Left lung (tissue), 10 donors: ENCODE data around the gene NUP93. TPM values are rescaled to one million over a fixed set of nuclear protein-coding genes. Genes with fewer than 3 reads are reported as not detected.

ENCODE experiments used
- ATAC-seq: fragments of 200-7000 bp; cut with Tn5 transposase; one replicate; pipeline ENCODE4 v1.9.1; 2020; ENCODE audit warnings: moderate library complexity
- DNase-seq, 4 donors: peaks; one replicate each; pipeline ENCODE4 v3.0.0-alpha.2; 2013 to 2020
- H3K27ac ChIP-seq, 2 donors: fragments of 200-600 bp; sonication (generic) in 1 of 2; one replicate each; pipeline versions ENCODE4 v1.5.0 to v1.8.0; 2020 to 2021
- H3K27me3 ChIP-seq, 2 donors: fragments of 200-600 bp; sonication (generic) in 1 of 2; one replicate each; pipeline versions ENCODE4 v1.5.0 to v1.8.0; 2020 to 2021
- H3K36me3 ChIP-seq, 2 donors: fragments of 200-600 bp; sonication (generic) in 1 of 2; one replicate each; pipeline versions ENCODE4 v1.5.0 to v1.8.0; 2020 to 2021
- H3K4me1 ChIP-seq, 2 donors: fragments of 200-600 bp; one replicate each; pipeline ENCODE4 v1.8.0; 2021
- H3K4me3 ChIP-seq, 2 donors: fragments of 200-600 bp; sonication (generic) in 1 of 2; one replicate each; pipeline versions ENCODE4 v1.5.0 to v1.8.0; 2020 to 2021; ENCODE audit warnings: mild to moderate bottlenecking in 1 of 2
- H3K9me3 ChIP-seq, 2 donors: fragments of 200-600 bp; sonication (generic) in 1 of 2; one replicate each; pipeline versions ENCODE4 v1.5.0 to v1.8.0; 2020 to 2021
- intact Hi-C, 2 donors: fragments of 100-400 bp; cut with DNase I; formaldehyde crosslinking; loops; one replicate each; pipeline versions ENCODE4 v1.11.2 to v1.14.2; 2022
- polyA plus RNA-seq, 6 donors: library from polyadenylated mRNA; unstranded; fragments of 120-200 nt; gene quantifications; one replicate each; pipeline ENCODE4 v1.2.1, GENCODE V29; 2013; ENCODE audit not compliant: insufficient read length in 6 of 6
- total RNA-seq, 2 donors: library from RNA; stranded (reverse); fragmentation: NEBNext Ultra II Directional; extraction: Animal tissue kit (Norgen Biotek cat#: 25700); gene quantifications; one replicate each; pipeline ENCODE4 v1.2.1, GENCODE V29; 2021
- TF ChIP-seq, protein P1 (sequence below), 2 donors: fragments of 200-600 bp; sonication (generic) in 1 of 2; IDR thresholded peaks; one replicate each; pipeline versions ENCODE4 v1.5.0 to v1.8.0; 2021; ENCODE audit warnings: antibody characterized with exemption in 2 of 2
- donor health status: DM: no; HTN: yes; CAD: no.
- donor health status: DM: no; HTN: no; CAD: no.

NUP93 gene
- total and polyA plus RNA-seq, 8 donors: 47.1 to 75.9 (median 65.9) TPM

DNA sequence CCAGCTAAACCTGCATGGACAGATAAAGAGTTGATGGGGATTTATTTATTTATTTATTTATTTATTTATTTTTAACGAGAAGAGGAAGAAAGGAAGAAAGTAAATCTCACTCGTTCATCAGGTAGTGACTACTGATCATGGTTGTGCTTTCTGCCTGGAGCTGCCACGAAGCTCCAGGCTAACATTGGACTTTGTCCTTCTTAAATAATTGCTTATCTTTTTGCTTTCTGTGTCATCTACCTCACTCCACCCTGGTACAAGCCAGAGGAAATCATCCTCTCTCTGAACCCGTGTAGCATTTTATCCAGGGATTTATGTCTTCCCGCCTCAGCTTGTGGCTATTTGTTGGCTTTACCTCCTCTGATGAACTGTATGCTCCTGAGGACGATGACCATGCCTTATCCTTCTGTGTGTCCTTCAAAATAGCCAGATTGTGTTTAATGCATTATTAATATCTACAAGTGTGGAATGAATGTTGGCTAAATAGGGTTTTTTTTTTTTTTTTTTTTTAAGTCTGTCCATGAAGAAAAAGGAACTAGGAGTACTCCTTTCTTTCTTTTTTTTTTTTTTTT is 127.0 kb downstream of the NUP93 start:
- Histone ChIP-seq H3K27me3 (no peaks in the 10 kb centered on the region), H3K27ac (no peak overlapping the region), H3K4me1 (peaks cover 0 to 15% of the 10 kb centered on the region in 2 donors), H3K4me3 (no peak overlapping the region), H3K36me3 (no peaks in the 10 kb centered on the region), H3K9me3 (no peaks in the 10 kb centered on the region)
- intact Hi-C loops: no loop called here
- TF ChIP-seq, protein P1, sequence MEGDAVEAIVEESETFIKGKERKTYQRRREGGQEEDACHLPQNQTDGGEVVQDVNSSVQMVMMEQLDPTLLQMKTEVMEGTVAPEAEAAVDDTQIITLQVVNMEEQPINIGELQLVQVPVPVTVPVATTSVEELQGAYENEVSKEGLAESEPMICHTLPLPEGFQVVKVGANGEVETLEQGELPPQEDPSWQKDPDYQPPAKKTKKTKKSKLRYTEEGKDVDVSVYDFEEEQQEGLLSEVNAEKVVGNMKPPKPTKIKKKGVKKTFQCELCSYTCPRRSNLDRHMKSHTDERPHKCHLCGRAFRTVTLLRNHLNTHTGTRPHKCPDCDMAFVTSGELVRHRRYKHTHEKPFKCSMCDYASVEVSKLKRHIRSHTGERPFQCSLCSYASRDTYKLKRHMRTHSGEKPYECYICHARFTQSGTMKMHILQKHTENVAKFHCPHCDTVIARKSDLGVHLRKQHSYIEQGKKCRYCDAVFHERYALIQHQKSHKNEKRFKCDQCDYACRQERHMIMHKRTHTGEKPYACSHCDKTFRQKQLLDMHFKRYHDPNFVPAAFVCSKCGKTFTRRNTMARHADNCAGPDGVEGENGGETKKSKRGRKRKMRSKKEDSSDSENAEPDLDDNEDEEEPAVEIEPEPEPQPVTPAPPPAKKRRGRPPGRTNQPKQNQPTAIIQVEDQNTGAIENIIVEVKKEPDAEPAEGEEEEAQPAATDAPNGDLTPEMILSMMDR (IDR thresholded peaks at IDR 0.05): no peak
- ATAC-seq (no peak), DNase-seq (peak in 1 of 4 donors; percentile 4)

DNA sequence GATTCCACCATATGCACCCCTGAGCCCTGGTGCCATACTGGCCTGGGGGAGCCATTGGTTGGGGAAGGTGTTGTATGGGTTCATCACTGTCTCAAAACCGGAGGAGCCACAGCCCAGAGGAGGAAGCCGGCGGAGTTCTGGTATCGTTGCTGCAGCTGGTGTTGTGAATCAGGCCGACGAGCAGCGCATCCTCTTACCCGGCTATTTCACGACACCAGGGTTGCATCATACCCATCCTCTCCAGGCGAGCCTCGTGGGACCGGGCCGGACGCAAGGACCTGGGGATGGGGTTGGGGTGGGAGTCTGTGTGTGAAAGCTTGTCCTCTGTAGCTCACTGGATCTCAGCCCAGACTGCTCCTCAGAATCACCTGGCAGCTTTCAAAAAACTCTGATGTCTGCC is 128.4 kb downstream of the NUP93 start:
- Histone ChIP-seq H3K4me1 (peaks cover 0 to 22% of the 10 kb centered on the region in 2 donors), H3K27me3 (no peaks in the 10 kb centered on the region), H3K9me3 (no peaks in the 10 kb centered on the region), H3K4me3 (no peak overlapping the region), H3K27ac (no peak overlapping the region), H3K36me3 (no peaks in the 10 kb centered on the region)
- ATAC-seq (peak; percentile 30), DNase-seq (peak in 1 of 4 donors; percentile 65)
- intact Hi-C loops: no loop called here
- TF ChIP-seq, protein P1 (IDR thresholded peaks at IDR 0.05): no peak

DNA sequence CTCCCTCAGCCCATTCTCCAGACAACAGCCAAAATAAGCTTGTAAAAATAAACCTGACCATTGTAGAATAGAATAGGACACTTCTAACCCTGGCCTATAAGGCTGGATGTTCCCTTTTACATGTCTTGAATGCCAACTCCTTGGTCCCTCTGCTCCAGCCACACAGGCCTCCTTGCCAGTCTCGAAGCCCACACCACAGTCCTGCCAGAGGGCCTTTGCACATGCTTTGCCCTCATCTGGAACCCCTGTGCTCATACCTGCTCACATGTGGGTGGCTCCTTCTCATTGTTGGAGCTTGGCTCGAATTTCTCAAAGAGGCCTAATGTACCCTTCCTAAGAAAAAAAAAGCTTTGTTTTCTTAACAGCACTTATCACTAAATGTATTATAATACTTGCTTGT is 129.7 kb downstream of the NUP93 start:
- DNase-seq (peak in 1 of 4 donors; percentile 8), ATAC-seq (no peak)
- Histone ChIP-seq H3K9me3 (no peaks in the 10 kb centered on the region), H3K36me3 (no peaks in the 10 kb centered on the region), H3K27ac (no peak overlapping the region), H3K27me3 (no peaks in the 10 kb centered on the region), H3K4me3 (no peak overlapping the region), H3K4me1 (peaks cover 0 to 22% of the 10 kb centered on the region in 2 donors)
- TF ChIP-seq, protein P1 (IDR thresholded peaks at IDR 0.05): no peak
- intact Hi-C loops: no loop called here

DNA sequence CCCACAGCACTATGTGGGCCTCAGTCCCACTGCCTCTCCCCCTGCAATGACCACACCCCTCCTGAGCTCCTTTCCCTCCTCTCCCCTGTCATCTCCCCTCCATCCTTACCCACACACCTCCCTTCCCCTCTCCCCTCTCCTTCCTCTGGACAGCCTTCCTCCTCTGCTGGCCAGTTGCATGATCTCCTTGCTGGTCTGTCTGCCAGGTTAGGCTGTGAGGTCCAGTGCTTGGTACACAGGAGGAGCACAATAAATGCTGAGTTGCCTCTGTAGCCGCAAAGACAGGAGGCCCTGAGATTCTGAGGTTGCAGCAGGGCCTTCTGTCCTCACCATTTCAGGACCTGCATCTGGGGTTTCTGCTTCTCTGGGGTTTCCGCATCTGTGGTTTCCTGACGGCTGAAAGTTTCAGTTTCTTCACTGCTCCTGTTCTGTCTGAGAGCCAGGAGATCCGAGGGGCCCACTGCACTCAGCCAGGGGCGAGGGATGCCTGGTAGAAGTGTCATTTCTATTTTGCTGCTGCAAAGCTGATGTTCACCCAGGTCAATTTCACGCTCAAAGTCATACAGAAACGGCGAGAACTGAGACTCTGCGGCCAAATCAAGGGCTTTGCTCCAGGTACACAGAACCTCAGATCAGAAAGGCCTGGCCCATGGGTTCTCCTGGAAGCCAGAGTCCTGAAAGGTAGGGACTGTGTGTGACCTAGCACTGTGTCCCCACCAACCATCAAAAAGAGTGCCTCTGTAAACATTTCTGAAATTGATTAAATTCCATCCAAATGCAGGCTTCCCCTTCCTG is 130.5 kb downstream of the NUP93 start:
- intact Hi-C loops: no loop called here
- no peak overlapping the region for H3K4me3 ChIP-seq
- H3K27ac ChIP-seq: no peak overlapping the region
- ATAC-seq: peak; percentile 26
- DNase-seq: peak in 1 of 4 donors; percentile 18
- no peaks in the 10 kb centered on the region for H3K27me3 ChIP-seq
- peaks cover 0 to 22% of the 10 kb centered on the region in 2 donors for H3K4me1 ChIP-seq
- no peaks in the 10 kb centered on the region for H3K36me3 ChIP-seq
- no peaks in the 10 kb centered on the region for H3K9me3 ChIP-seq
- TF ChIP-seq, protein P1 (IDR thresholded peaks at IDR 0.05): no peak

DNA sequence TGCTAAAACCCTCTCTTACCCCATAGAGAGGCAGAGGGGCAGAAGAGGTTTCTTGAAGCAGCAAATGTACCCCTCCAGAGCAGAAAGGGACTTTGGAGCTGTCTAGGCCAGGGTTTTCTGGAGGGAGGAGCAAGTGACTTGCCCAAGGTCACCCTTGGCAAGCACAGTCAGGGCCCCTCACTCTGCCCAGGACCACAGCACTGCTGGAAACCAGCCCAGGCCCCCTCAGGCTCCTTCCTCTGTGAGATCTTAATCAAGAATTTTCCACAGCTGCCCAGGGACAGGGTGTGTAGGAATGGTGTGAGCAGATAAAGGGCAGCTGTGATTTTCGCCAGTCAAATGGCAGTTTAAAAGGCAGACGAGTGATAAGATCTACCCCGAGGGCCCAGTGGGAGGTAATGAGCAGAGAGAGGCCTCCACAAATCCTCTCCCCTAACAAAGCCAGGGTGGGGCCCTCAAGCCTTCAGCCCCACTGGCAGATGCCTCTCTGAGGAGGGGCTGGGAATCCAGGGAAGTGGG is 131.2 kb downstream of the NUP93 start:
- H3K4me1 ChIP-seq: peaks cover 0 to 22% of the 10 kb centered on the region in 2 donors
- intact Hi-C loops: no loop called here
- DNase-seq (peak in 2 of 4 donors; percentile 34 to 35), ATAC-seq (peak; percentile 11)
- no peaks in the 10 kb centered on the region for H3K36me3 ChIP-seq
- H3K4me3 ChIP-seq: no peak overlapping the region
- TF ChIP-seq, protein P1 (IDR thresholded peaks at IDR 0.05): no peak
- H3K27ac ChIP-seq: no peak overlapping the region
- H3K27me3 ChIP-seq: no peaks in the 10 kb centered on the region
- no peaks in the 10 kb centered on the region for H3K9me3 ChIP-seq
